Measurements from ENCODE around the gene C5orf63.

- TF ChIP-seq, protein P1, sequence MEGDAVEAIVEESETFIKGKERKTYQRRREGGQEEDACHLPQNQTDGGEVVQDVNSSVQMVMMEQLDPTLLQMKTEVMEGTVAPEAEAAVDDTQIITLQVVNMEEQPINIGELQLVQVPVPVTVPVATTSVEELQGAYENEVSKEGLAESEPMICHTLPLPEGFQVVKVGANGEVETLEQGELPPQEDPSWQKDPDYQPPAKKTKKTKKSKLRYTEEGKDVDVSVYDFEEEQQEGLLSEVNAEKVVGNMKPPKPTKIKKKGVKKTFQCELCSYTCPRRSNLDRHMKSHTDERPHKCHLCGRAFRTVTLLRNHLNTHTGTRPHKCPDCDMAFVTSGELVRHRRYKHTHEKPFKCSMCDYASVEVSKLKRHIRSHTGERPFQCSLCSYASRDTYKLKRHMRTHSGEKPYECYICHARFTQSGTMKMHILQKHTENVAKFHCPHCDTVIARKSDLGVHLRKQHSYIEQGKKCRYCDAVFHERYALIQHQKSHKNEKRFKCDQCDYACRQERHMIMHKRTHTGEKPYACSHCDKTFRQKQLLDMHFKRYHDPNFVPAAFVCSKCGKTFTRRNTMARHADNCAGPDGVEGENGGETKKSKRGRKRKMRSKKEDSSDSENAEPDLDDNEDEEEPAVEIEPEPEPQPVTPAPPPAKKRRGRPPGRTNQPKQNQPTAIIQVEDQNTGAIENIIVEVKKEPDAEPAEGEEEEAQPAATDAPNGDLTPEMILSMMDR (IDR thresholded peaks at IDR 0.05; ENCODE audit: low read length), result no peak
- no peak for TF ChIP-seq EZH2 (IDR thresholded peaks at IDR 0.05; ENCODE audit: borderline replicate concordance, low read length)
Observed at GRCh38 chr5:127024821-127025220, 48.5 kb downstream of the C5orf63 start.

All from OCI-LY1 (cell line).